D721Med (cell line): ENCODE results near the gene C6orf120.

Experiments
- DNase-seq: peaks from one replicate; pipeline ENCODE4 v3.0.0; 2011; ENCODE audit warnings: low spot score; ENCODE audit not compliant: insufficient read length
- FAIRE-seq: peaks from 2 replicates; lab custom pipeline; 2011; peaks lifted over from hg19 to GRCh38; lab: Jason Lieb, UNC
- CTCF ChIP-seq: IDR thresholded peaks from 2 replicates; pipeline ENCODE4 v1.5.1; 2012; ENCODE audit warnings: mild to moderate bottlenecking, control low read depth; ENCODE audit not compliant: insufficient read depth; ENCODE audit errors: missing control alignments

C6orf120 gene

GRCh38 chr6:169738204-169738975 is 36.5 kb downstream of the C6orf120 start:
- no peak for DNase-seq
- FAIRE-seq, result no peak
- no peak for TF ChIP-seq CTCF

GRCh38 chr6:169738976-169739529 is 37.1 kb downstream of the C6orf120 start:
- FAIRE-seq, result no peak
- no peak for TF ChIP-seq CTCF
- DNase-seq, result no peak

- FAIRE-seq, result no peak
- TF ChIP-seq CTCF, result no peak
Measured at GRCh38 chr6:169741344-169741743, 39.4 kb downstream of the C6orf120 start.

GRCh38 chr6:169745405-169745804 is 43.5 kb downstream of the C6orf120 start:
- DNase-seq, result no peak
- no peak for FAIRE-seq
- TF ChIP-seq CTCF, result no peak

More at GRCh38 chr6:169741344-169741743, 39.4 kb downstream of the C6orf120 start:
- DNase-seq, result no peak

- TF ChIP-seq CTCF, result no peak
- no peak for FAIRE-seq
Measured at GRCh38 chr6:169746556-169746955, 44.6 kb downstream of the C6orf120 start.

GRCh38 chr6:169751242-169752073 is 49.5 kb downstream of the C6orf120 start, which contains the start of the genes DYNLT2 and ERMARD:
DYNLT2 (minus strand) TSS chr6:169751572; CDS start chr6:169751458, 114 bp downstream.
ERMARD (plus strand) TSS chr6:169751622; CDS start chr6:169751658, 36 bp downstream.
- DNase-seq (peak; percentile 74), FAIRE-seq (no peak)
- TF ChIP-seq CTCF, result no peak

More at GRCh38 chr6:169746556-169746955, 44.6 kb downstream of the C6orf120 start:
- no peak for DNase-seq
